IPS DF 19.7 (cell line): ENCODE measurements around the gene UCKL1.
"Not testable (repeated sequence)": the region's sequence is repeated elsewhere in the genome, so short reads cannot be mapped to it uniquely, and the experiment has no call there.

ENCODE experiments used
- DNase-seq: peaks from one replicate; pipeline ENCODE4 v3.0.0-alpha.2; 2013; ENCODE audit warnings: low read depth, low spot score

Gene UCKL1

DNA sequence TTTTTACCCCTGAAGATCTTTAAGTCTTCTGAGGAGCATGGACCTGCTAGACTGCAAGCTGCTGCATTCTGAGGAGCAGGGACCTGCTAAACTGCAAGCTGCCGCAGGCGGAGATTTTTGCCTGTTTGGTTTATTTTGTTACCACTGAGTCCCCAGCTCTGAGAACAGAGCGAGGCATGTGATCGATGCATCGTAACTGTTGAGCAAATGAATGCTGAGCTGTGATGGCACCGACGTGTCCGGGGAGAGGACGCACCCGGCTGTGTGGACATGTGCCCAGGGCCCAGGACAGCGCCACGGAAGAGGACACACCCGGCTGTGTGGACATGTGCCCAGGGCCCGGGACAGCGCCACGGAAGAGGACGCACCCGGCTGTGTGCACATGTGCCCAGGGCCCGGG lies 37.1 kb downstream of the UCKL1 start:
- DNase-seq, result no peak

DNA sequence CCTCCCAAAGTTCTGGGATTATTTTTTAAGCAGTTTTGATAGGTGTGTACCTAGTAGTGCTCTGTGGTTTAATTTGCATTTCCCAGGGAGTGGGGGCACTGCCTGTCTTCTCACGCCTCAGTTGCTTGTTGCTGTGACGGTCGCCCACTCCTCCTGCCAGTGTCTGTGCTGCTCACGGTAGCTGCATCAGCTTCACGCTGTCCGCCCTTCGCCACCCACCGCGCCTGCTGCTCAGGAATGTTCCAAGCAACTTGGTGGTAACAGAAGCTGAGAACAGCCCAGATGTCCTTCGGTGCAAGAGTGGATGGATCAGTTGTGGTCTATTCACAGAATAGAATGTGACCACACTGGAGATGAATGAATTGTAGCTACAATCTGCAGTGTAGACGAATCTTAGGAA lies 38.4 kb downstream of the UCKL1 start:
- DNase-seq, result no peak

DNA sequence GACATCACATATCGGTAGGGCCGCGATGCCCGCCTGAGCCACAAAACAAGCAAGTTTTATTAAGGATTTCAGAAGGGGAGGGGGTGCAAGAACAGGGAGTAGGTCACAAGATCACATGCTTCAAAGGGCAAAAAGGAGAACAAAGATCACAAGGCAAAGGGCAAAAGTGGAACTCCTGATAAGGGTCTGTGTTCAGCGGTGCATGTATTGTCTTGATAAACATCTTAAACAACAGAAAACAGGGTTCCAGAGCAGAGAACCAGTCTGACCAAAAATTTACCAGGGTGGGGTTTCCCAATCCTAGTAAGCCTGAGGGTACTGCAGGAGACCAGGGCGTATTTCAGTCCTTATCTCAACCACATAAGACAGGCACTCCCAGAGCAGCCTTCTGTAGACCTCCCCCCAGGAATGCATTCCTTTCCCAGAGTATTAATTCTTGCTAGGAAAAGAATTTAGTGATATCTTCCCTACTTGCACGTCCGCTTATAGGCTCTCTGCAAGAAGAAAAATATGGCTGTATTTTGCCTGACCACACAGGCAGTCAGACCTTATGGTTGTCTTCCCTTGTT lies 39.8 kb downstream of the UCKL1 start:
- not testable (repeated sequence) for DNase-seq

DNA sequence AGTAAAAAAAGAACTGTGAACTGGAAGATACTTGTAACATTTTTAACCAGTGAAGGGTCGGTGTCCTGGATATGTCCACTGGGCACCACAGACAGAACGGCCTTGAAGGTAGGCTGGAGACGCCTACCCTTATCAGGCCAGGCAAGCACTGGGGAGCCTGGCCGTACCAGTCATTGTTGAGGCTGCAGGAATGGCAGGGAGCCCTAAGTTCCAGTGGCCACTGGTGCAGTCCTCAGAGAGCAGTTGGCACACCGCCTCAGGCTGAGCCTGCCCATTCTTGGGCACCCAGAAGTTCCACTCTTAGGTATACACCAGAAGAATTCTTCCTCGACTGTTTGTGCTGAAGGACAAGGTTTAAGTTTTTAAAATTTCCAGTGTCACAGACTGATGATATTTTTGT lies 40.7 kb downstream of the UCKL1 start:
- no peak for DNase-seq

- no peak for DNase-seq
Measured at GRCh38 chr20:63913768-63914167, 42.4 kb downstream of the UCKL1 start.

GRCh38 chr20:63911176-63911575 lies 45.0 kb downstream of the UCKL1 start:
- DNase-seq, result no peak

DNA sequence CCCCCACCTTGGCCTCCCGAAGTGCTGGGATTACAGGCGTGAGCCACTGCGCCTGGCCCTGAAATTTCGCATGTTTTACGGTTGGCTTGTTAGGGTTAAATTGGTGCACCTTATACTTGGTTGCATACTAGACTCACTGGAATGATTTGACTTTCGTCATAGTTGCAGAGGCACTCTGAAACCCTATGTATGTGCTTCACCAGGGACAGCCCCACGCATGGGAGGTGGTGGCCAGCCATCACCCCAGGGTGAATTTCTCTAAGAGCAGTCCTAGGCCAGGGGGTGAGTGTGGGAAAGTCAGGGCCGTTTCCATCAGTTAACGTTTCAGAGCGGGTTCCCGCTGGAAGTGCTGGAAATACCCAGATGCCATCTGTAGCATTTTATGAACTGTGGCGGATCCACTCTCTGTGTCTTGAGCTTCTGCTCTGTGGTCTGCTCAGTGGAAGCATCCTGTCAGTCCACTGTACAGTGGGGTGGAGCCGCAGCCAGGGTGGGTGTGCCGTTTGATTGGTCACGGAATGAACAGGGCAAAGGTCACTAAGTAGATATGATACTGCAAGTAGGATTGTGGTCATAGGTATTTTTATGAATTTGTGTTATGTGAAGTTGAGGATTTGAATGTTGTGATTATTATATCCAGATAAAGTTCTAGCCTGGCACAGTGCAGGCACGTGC lies 48.1 kb downstream of the UCKL1 start:
- DNase-seq, result no peak

DNA sequence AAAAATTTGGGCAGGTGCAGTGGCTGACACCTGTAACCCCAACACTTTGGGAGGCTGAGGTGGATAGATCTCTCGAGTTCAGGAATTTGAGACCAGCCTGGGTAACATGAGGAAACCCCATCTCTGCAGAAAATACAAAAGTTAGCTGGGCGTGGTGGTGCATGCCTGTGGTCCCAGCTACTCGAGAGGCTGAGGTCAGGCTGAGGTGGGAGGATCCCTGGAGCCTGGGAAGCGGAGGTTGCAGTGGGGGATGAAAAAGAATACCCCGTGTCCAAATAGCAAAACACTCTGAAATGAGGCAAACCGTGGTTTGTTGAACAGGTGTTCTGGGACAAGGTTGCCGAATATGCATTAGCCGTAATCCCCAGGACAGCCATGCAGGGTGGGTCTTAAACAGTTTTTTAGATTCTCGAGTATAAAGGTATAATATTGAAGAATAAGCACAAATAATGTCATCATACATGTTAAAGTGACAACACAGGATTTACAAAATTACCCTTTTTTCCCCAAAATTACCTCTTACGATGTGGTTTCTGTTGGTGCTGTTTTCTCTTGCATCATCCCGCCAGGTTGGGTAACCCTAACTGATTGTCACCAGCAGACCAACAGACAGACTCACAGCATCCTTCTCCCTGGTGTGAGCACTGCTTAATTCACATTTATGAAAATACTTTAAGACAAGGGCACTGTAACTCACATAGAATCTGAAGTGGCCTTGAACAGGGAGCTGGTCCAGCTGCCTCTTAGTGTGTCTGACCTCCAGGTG lies 52.2 kb downstream of the UCKL1 start:
- DNase-seq, result no peak

- DNase-seq, result no peak
Measured at GRCh38 chr20:63900413-63900812, 55.8 kb downstream of the UCKL1 start.

GRCh38 chr20:63898882-63899558 lies 57.2 kb downstream of the UCKL1 start:
- no peak for DNase-seq

DNA sequence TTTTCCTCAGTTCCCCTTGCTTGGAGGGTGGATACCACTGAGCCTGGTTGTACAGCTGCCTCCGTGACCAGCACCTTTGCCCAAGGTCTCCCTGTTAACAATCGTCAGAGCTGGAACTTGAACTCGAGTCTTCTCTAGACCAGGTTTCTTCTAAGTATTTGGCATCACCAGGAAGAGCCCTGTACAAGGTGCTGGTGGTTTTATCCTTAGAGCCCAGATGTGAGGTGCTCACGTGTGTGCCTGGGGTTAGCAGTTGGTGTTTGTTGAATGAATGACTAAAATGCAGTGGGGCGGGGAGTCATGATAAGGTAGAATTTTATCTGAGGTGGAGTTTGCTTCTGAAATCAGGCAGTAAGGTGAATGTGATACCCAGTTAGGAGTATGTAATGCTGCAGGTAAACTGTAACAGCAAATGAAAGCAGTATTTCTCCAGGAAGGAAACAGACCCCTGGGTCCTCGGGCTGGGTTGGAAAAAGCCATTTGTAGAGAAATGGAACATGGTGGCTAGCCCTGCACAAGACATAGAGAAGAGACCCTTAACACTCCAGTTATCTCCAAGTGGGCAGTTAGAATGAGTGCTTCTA lies 58.1 kb downstream of the UCKL1 start:
- no peak for DNase-seq

GRCh38 chr20:63896264-63897105 lies 59.7 kb downstream of the UCKL1 start:
- DNase-seq, result no peak

GRCh38 chr20:63895952-63896263 lies 60.3 kb downstream of the UCKL1 start:
- DNase-seq, result no peak

GRCh38 chr20:63895202-63895951 lies 60.8 kb downstream of the UCKL1 start:
- DNase-seq, result no peak

GRCh38 chr20:63894358-63895201 lies 61.6 kb downstream of the UCKL1 start, which contains the start of gene DNAJC5:
DNAJC5 (plus strand) TSS chr20:63895126; CDS start chr20:63928346, 33,220 bp downstream.
- no peak for DNase-seq

DNA sequence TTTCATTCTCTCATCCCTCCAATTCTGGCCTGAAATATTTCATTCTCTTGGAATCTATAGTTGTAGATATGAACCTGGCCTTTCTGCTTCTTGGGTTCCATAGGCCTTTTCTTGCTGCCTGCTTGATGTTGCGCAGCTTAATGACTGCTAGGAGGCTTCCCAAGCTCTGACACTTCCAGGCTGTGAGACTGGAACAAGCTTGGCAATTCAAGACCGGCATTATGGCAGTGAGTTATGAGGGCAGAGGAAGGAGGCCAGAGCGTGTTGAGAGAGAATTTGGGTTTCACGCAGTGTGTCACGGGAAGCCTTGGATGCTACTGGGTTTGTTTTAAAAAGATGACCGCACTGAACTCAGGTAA lies 62.2 kb downstream of the UCKL1 start:
- DNase-seq, result no peak

- no peak for DNase-seq
Measured at GRCh38 chr20:63892402-63892801, 63.8 kb downstream of the UCKL1 start.

DNA sequence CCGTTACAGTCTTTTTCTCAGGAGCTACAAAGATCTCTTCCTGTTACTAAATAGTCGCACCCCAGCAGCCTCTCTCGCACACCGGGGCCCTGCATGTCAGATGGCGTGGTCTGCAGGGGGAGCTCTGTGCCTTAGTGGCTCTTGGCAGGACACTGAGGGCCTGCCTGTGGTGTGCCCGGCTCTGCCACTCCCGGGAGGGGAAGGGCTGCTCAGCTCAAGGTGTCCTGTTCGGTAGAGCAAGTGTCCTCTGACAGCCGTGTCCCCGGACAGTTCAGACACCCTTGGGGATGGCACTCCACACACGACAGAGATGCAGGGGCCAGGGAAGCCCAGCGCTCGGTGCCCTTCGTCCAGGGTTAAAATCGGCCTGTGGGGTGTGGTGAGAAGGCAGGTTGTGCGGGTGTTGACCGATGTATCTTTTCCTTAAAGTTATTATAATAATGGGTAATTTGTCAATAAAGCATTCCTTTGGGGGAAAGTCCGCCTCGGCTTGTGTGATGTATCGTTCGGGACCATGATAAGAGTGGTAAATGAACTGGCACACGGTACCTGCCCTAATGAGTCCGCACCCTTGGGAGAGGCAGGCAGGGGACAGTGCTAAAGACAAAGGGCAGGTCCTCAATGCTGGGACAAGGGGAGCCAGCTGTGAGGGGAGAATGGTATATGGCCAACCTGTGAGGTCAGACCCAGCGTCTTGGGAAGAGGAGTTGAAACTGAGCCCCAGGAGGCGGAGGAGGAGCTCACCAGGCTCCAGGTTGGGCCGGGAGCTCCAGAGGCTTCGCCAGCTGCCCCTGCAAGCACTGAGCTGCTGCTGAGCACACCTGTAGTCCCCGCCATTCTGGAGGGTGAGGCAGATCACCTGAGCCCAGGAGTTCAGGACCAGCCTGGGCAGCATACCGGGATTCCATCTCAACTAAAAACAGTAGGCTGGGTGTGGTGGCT lies 64.9 kb downstream of the UCKL1 start:
- DNase-seq, result no peak
